HepG2 (cell line): Measurements from ENCODE around the gene PEX11A. TPM values are rescaled to one million over a fixed set of nuclear protein-coding genes. Genes with fewer than 3 reads are reported as not detected.

Experiments used
- ATM ChIP-seq: fragments of 450-650 bp; IDR thresholded peaks from 2 replicates; pipeline ENCODE4 v1.7.1; 2017; ENCODE audit warnings: mild to moderate bottlenecking, borderline replicate concordance
- BATF2 ChIP-seq: sonication (generic); formaldehyde crosslinking; IDR thresholded peaks from 2 replicates; pipeline ENCODE4 v1.8.0; 2022; ENCODE audit warnings: mild to moderate bottlenecking, missing genetic modification reagents, moderate library complexity
- ELF4 ChIP-seq: sonication (generic); formaldehyde crosslinking; IDR thresholded peaks from 2 replicates; pipeline ENCODE4 v1.5.0; 2020; ENCODE audit warnings: missing genetic modification reagents, mild to moderate bottlenecking, moderate library complexity, borderline replicate concordance
- GATAD1 ChIP-seq: IDR thresholded peaks from 2 replicates; pipeline ENCODE4 v1.6.1; 2016; ENCODE audit warnings: missing genetic modification reagents, missing compliant biosample characterization
- GZF1 ChIP-seq: sonication (generic); formaldehyde crosslinking; IDR thresholded peaks from 2 replicates; pipeline ENCODE4 v1.5.1; 2020; ENCODE audit warnings: mild to moderate bottlenecking, missing genetic modification reagents
- HNRNPK ChIP-seq: fragments of 200-400 bp; formaldehyde crosslinking; IDR thresholded peaks from 2 replicates; pipeline ENCODE4 v1.6.1; 2018; ENCODE audit warnings: low read length, low read depth, moderate library complexity, mild to moderate bottlenecking; ENCODE audit not compliant: poor library complexity, severe bottlenecking
- KIAA2018 ChIP-seq: sonication (generic); formaldehyde crosslinking; IDR thresholded peaks from 2 replicates; pipeline ENCODE4 v1.5.0; 2020; ENCODE audit warnings: mild to moderate bottlenecking, missing genetic modification reagents, borderline replicate concordance
- MYPOP ChIP-seq: sonication (generic); formaldehyde crosslinking; IDR thresholded peaks from 2 replicates; pipeline ENCODE4 v1.8.1; 2023; ENCODE audit warnings: mild to moderate bottlenecking, moderate library complexity, missing genetic modification reagents
- ZGPAT ChIP-seq: IDR thresholded peaks from 2 replicates; pipeline ENCODE4 v1.6.1; 2016; ENCODE audit warnings: mild to moderate bottlenecking
- ZNF512B ChIP-seq: sonication (generic); formaldehyde crosslinking; IDR thresholded peaks from 2 replicates; pipeline ENCODE4 v1.5.1; 2020; ENCODE audit warnings: missing genetic modification reagents, mild to moderate bottlenecking, borderline replicate concordance
- ZSCAN22 ChIP-seq: sonication (generic); formaldehyde crosslinking; IDR thresholded peaks from 2 replicates; pipeline ENCODE4 v1.4.0; 2020; ENCODE audit warnings: mild to moderate bottlenecking, missing genetic modification reagents
- ZSCAN30 ChIP-seq: sonication (generic); formaldehyde crosslinking; IDR thresholded peaks from 2 replicates; pipeline ENCODE4 v1.5.0; 2020; ENCODE audit warnings: mild to moderate bottlenecking, missing genetic modification reagents
- polyA plus RNA-seq, 8 experiments: library from polyadenylated mRNA; depleted of rRNA in 3 of 8; stranded (reverse) in 7 of 8; unstranded in 1 of 8; fragments of >200 nt; fragmentation: Illumina TruSeq in 4 of 8; extraction: Trizol in 4 of 8; gene quantifications; 2 replicates each; pipeline versions ENCODE4 v1.2.1 to v1.2.3, GENCODE V29; 2011 to 2016; ENCODE audit warnings: low read depth in 4 of 8, missing spikeins in 1 of 8, mixed read lengths in 1 of 8; ENCODE audit not compliant: insufficient read depth in 1 of 8
- total RNA-seq, 5 experiments: library from RNA; depleted of rRNA; stranded (reverse); fragments of >200 nt; fragmentation: Illumina TruSeq; extraction: Trizol; gene quantifications; 2 replicates each; pipeline ENCODE4 v1.2.3, GENCODE V29; 2016; ENCODE audit warnings: low read depth in 1 of 5

PEX11A gene
- total and polyA plus RNA-seq, 2 of the 13 experiments (the other 11 are each of a cell fraction or from before 2014, with no cell fraction given) = 9.9 to 15.1 TPM

- no peak; the same call in 1 of the 2 replicates for TF ChIP-seq MYPOP
- TF ChIP-seq ELF4 (CRISPR knock-in tag) = peak; percentile 63; the same call in 1 of the 2 replicates
- TF ChIP-seq ATM = no peak
- peak; percentile 63 for TF ChIP-seq ZGPAT (CRISPR knock-in tag)
- TF ChIP-seq BATF2 = no peak
- TF ChIP-seq ZSCAN22 = no peak
- peak; percentile 61; the same call in 1 of the 2 replicates for TF ChIP-seq ZNF512B (CRISPR knock-in tag)
- TF ChIP-seq ZSCAN30 (CRISPR knock-in tag) = no peak
- TF ChIP-seq GATAD1 (CRISPR knock-in tag) = peak; percentile 62
- 0 out of 2 replicates have a peak, but pooled peaks have one; percentile 42 for TF ChIP-seq GZF1 (CRISPR knock-in tag)
- TF ChIP-seq HNRNPK = no peak
- TF ChIP-seq KIAA2018 (CRISPR knock-in tag) = no peak
Measured at GRCh38 chr15:89690276-89691218, at the start of gene PEX11A, which contains the start of gene WDR93 (continued).
